ENCODE results near the gene CNTNAP2. TPM values are rescaled to one million over a fixed set of nuclear protein-coding genes. Genes with fewer than 3 reads are reported as not detected.

The CNTNAP2 gene
- total and polyA plus RNA-seq, 2 of the 4 experiments (the other 2 are of a cell fraction), result not detected

DNA sequence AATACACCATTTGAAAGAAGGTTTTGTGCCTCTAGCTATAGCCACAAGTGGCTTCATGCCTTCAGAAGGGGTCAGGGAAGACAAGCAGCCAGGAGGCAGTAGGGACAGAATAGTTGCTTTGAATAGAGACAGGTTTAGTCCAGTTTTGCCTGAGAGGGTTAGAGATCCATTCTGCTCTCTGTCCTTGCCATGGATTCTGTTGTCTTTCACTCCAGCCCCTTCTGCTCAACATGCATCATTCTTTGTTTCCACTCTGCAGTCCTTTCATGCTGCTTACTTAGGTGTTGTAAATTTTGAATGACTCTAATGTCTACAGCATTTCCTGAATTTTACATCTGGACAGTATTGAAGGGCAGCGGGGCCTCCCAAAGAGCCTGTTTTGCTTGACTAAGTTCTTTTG, 60.3 kb downstream of the CNTNAP2 start:
- H2BK120ac ChIP-seq (ENCODE audit: low read depth, low read length), result no peak overlapping the region
- H4K5ac ChIP-seq (ENCODE audit: low read depth, low read length), result no peak overlapping the region
- BruUV-seq (replicated peaks), result no TSS peak
- intact Hi-C loops (cut with micrococcal nuclease), result no loop called here
- no CpG with 5 or more reads among the region's 1 CpG for WGBS, 2 experiments (ENCODE audit: extremely low coverage in 2 of 2, insufficient read length in 1 of 2)
- in situ Hi-C loops (cut with MboI; ENCODE audit: low sequenced_read_pairs), result no loop called here
- no peak overlapping the region for H2BK20ac ChIP-seq (ENCODE audit: low read depth, low read length)
- no peak overlapping the region for H3K27ac ChIP-seq (ENCODE audit: insufficient read depth, low read length)
- CTCF ChIA-PET, result no interaction called here
- no peak overlapping the region for H3K4me3 ChIP-seq (ENCODE audit: insufficient read depth, low read depth, low read length)
- POLR2A ChIA-PET (ENCODE audit: unreplicated experiment), result no interaction called here
- H3K56ac ChIP-seq (ENCODE audit: extremely low read depth, insufficient read depth, low read length), result no peak overlapping the region
- no peak overlapping the region for H3K9ac ChIP-seq (ENCODE audit: low read depth, low read length)
- no peak overlapping the region for H2BK5ac ChIP-seq (ENCODE audit: low read depth, low read length, poor library complexity, severe bottlenecking)
- no peaks in the 10 kb centered on the region for H3K4me1 ChIP-seq (ENCODE audit: control insufficient read depth, insufficient read depth, low read length)
- no peak overlapping the region for H3K14ac ChIP-seq (replicated peaks; ENCODE audit: low read depth, low read length)
- H2AFZ ChIP-seq (replicated peaks; ENCODE audit: low read length, poor library complexity), result no peak overlapping the region
- no peak for ATAC-seq (ENCODE audit: low read depth)
- H3K27me3 ChIP-seq (ENCODE audit: control insufficient read depth, insufficient read depth, low read length), result no peaks in the 10 kb centered on the region
- H3K4ac ChIP-seq (ENCODE audit: low read depth, low read length), result no peak overlapping the region
- H4K91ac ChIP-seq (ENCODE audit: insufficient read depth, low read depth, low read length), result no peak overlapping the region
- H2AK5ac ChIP-seq (ENCODE audit: low read depth, low read length), result no peak overlapping the region
- no peaks in the 10 kb centered on the region for H3K9me1 ChIP-seq (ENCODE audit: insufficient read depth, low read length)
- H4K20me1 ChIP-seq (ENCODE audit: insufficient read depth, low read length), result no peaks in the 10 kb centered on the region
- H2BK15ac ChIP-seq (ENCODE audit: low read depth, low read length), result no peak overlapping the region
- TF ChIP-seq FOS (IDR thresholded peaks at IDR 0.05; ENCODE audit: low read depth, low read length) (no peak), MAZ (IDR thresholded peaks at IDR 0.05; ENCODE audit: borderline replicate concordance, low read depth, low read length) (no peak), POLR2A (IDR thresholded peaks at IDR 0.05; ENCODE audit: low read depth, low read length) (no peak), MXI1 (IDR thresholded peaks at IDR 0.05; ENCODE audit: borderline replicate concordance, low read depth, low read length) (no peak), RAD21 (IDR thresholded peaks at IDR 0.05; ENCODE audit: low read length) (no peak), BHLHE40 (IDR thresholded peaks at IDR 0.05; ENCODE audit: low read depth, low read length) (no peak), RFX5 (IDR thresholded peaks at IDR 0.05; ENCODE audit: low read depth, low read length) (no peak), NFE2L2 (IDR thresholded peaks at IDR 0.05; ENCODE audit: low read depth, low read length) (no peak), RCOR1 (IDR thresholded peaks at IDR 0.05; ENCODE audit: insufficient replicate concordance, low read length) (no peak), CHD1 (IDR thresholded peaks at IDR 0.05; ENCODE audit: low read depth, low read length) (no peak)
- TF ChIP-seq, protein P1, sequence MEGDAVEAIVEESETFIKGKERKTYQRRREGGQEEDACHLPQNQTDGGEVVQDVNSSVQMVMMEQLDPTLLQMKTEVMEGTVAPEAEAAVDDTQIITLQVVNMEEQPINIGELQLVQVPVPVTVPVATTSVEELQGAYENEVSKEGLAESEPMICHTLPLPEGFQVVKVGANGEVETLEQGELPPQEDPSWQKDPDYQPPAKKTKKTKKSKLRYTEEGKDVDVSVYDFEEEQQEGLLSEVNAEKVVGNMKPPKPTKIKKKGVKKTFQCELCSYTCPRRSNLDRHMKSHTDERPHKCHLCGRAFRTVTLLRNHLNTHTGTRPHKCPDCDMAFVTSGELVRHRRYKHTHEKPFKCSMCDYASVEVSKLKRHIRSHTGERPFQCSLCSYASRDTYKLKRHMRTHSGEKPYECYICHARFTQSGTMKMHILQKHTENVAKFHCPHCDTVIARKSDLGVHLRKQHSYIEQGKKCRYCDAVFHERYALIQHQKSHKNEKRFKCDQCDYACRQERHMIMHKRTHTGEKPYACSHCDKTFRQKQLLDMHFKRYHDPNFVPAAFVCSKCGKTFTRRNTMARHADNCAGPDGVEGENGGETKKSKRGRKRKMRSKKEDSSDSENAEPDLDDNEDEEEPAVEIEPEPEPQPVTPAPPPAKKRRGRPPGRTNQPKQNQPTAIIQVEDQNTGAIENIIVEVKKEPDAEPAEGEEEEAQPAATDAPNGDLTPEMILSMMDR (conservative IDR thresholded peaks at IDR 0.05; ENCODE audit: low read depth, low read length), result no peak
- TF ChIP-seq, protein P2, sequence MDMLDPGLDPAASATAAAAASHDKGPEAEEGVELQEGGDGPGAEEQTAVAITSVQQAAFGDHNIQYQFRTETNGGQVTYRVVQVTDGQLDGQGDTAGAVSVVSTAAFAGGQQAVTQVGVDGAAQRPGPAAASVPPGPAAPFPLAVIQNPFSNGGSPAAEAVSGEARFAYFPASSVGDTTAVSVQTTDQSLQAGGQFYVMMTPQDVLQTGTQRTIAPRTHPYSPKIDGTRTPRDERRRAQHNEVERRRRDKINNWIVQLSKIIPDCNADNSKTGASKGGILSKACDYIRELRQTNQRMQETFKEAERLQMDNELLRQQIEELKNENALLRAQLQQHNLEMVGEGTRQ (IDR thresholded peaks at IDR 0.05; ENCODE audit: low read depth, low read length), result no peak
- TF ChIP-seq, protein P3, sequence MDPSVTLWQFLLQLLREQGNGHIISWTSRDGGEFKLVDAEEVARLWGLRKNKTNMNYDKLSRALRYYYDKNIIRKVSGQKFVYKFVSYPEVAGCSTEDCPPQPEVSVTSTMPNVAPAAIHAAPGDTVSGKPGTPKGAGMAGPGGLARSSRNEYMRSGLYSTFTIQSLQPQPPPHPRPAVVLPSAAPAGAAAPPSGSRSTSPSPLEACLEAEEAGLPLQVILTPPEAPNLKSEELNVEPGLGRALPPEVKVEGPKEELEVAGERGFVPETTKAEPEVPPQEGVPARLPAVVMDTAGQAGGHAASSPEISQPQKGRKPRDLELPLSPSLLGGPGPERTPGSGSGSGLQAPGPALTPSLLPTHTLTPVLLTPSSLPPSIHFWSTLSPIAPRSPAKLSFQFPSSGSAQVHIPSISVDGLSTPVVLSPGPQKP (IDR thresholded peaks at IDR 0.05; ENCODE audit: borderline replicate concordance, low read depth, low read length), result no peak
- no peaks in the 10 kb centered on the region for H3K36me3 ChIP-seq (ENCODE audit: control insufficient read depth, insufficient read depth, low read length)
- dilution Hi-C loops (cut with HindIII; ENCODE audit: low sequenced_read_pairs, unreplicated experiment), result no loop called here
- H4K8ac ChIP-seq (ENCODE audit: low read depth in 2 of 2, low read length in 2 of 2), result no peak overlapping the region
- no peak overlapping the region for H3K18ac ChIP-seq (ENCODE audit: low read depth, low read length)
- DNase-seq, result no peak
- H3K79me1 ChIP-seq (ENCODE audit: low read depth in 1 of 2, low read length in 2 of 2), result no peaks in the 10 kb centered on the region
- H3K9me3 ChIP-seq (ENCODE audit: control insufficient read depth, insufficient read depth, low read length), result no peaks in the 10 kb centered on the region
- no peak overlapping the region for H3K23ac ChIP-seq (ENCODE audit: low read depth, low read length)
- H3K4me2 ChIP-seq (ENCODE audit: low read depth, low read length), result no peak overlapping the region
- no peak overlapping the region for H2AK9ac ChIP-seq (replicated peaks; ENCODE audit: low read depth, low read length, poor library complexity)
